Cardiac muscle cell (in vitro differentiated cells and primary cell): ENCODE results near the gene SHLD1. TPM values are rescaled to one million over a fixed set of nuclear protein-coding genes. Genes with fewer than 3 reads are reported as not detected.
A peak's percentile ranks its signal among the peaks of the same experiment; 100 is the strongest.

Source experiments
- DNase-seq, 2 donors: peaks; one replicate each; pipeline versions ENCODE4 v3.0.0 to v3.0.0-alpha.2; 2010 to 2017; ENCODE audit warnings: low read depth in 1 of 2, low spot score in 1 of 2
- H3K27ac ChIP-seq: fragments of 200-600 bp; sonication (generic); 2 replicates; pipeline ENCODE4 v1.5.1; 2016
- H3K27me3 ChIP-seq: fragments of 200-600 bp; sonication (generic); 2 replicates; pipeline ENCODE4 v1.6.0; 2016; ENCODE audit warnings: control low read depth
- H3K36me3 ChIP-seq: fragments of 200-600 bp; sonication (generic); 2 replicates; pipeline ENCODE4 v1.5.1; 2016; ENCODE audit warnings: control low read depth
- H3K4me1 ChIP-seq: fragments of 200-600 bp; sonication (generic); 2 replicates; pipeline ENCODE4 v1.8.1; 2017; ENCODE audit warnings: low read depth, mild to moderate bottlenecking, mixed run types
- H3K4me3 ChIP-seq: fragments of 200-600 bp; sonication (generic); 2 replicates; pipeline ENCODE4 v1.5.1; 2016; ENCODE audit warnings: mild to moderate bottlenecking
- H3K9me3 ChIP-seq: fragments of 200-600 bp; sonication (generic); 2 replicates; pipeline ENCODE4 v1.5.1; 2017; ENCODE audit warnings: low read depth, mild to moderate bottlenecking, control low read depth
- polyA plus RNA-seq: library from polyadenylated mRNA; unstranded; fragments of >200 nt; fragmentation: Nextera tagmentation; extraction: Ambion mirVana; gene quantifications from 2 replicates; pipeline ENCODE4 v1.2.1, GENCODE V29; 2016
- total RNA-seq: library from RNA; depleted of rRNA; stranded (reverse); fragments of >200 nt; gene quantifications from 2 replicates; pipeline ENCODE4 v1.2.3, GENCODE V29; 2016
- TF ChIP-seq, protein P1 (sequence below): IDR thresholded peaks from 2 replicates; pipeline ENCODE4 v1.5.1; 2012; ENCODE audit warnings: low read depth, mild to moderate bottlenecking, low read length

The SHLD1 gene
- total and polyA plus RNA-seq, 2 experiments from 2014 or later = 3.4 to 10.9 TPM

DNA sequence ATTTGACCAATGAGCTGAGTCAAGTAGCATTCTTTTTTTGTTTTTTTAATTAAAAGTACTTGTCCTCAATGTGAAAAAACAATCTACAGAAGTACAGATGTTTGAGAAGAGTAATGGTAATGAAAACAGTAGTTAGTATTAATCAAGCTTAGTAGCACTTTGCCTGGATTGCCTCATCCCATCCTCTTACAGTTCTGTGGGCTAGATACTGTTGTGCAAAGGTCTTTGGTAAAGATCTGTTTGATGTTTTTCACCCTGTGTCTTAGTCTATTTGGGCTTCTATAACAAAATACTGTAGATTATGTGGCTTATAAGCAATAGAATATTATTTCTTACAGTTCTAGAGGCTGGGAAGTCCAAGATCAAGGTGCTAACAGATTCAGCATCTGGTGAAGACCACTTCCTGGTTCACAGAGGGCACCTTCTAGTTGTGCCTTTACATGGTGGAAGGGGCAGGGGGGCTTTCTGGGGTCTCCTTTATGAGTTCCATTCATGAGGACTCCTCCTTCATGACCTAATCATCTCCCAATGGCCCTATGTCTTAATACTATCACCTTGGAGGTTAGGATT lies 84.3 kb downstream of the SHLD1 start:
- TF ChIP-seq, protein P1, sequence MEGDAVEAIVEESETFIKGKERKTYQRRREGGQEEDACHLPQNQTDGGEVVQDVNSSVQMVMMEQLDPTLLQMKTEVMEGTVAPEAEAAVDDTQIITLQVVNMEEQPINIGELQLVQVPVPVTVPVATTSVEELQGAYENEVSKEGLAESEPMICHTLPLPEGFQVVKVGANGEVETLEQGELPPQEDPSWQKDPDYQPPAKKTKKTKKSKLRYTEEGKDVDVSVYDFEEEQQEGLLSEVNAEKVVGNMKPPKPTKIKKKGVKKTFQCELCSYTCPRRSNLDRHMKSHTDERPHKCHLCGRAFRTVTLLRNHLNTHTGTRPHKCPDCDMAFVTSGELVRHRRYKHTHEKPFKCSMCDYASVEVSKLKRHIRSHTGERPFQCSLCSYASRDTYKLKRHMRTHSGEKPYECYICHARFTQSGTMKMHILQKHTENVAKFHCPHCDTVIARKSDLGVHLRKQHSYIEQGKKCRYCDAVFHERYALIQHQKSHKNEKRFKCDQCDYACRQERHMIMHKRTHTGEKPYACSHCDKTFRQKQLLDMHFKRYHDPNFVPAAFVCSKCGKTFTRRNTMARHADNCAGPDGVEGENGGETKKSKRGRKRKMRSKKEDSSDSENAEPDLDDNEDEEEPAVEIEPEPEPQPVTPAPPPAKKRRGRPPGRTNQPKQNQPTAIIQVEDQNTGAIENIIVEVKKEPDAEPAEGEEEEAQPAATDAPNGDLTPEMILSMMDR = no peak
- Histone ChIP-seq H3K36me3 (no peaks in the 10 kb centered on the region), H3K4me1 (peaks cover 16% of the 10 kb centered on the region), H3K9me3 (no peaks in the 10 kb centered on the region), H3K27ac (no peak overlapping the region), H3K27me3 (no peaks in the 10 kb centered on the region), H3K4me3 (no peak overlapping the region)
- no peak for DNase-seq

- H3K36me3 ChIP-seq = no peaks in the 10 kb centered on the region
- H3K27ac ChIP-seq = no peak overlapping the region
- H3K9me3 ChIP-seq = no peaks in the 10 kb centered on the region
- H3K4me3 ChIP-seq = no peak overlapping the region
- peak in 1 of 2 donors; percentile 60 for DNase-seq
- TF ChIP-seq, protein P1 = no peak
- no peaks in the 10 kb centered on the region for H3K27me3 ChIP-seq
- peaks cover 16% of the 10 kb centered on the region for H3K4me1 ChIP-seq
Observed at GRCh38 chr20:5835321-5835821, 85.2 kb downstream of the SHLD1 start.

DNA sequence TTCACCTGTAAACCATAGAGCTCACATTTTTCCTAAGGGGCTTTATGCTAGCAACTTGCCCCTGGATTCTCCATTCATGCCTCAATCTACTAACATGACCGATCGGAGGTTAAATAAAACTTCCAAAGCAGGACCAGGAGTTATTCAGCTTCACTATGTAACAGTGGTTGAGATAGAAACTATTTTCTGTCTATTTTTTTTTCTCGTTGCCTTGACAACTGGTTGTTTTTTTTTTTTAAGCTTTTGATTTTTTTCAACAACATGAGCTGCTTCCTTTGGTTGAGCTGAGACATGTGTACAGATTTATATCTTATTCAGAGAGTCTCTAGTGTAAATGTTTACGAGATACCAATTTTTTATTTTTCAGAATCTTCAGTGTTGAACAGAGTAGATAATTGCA lies 85.7 kb downstream of the SHLD1 start:
- TF ChIP-seq, protein P1 = no peak
- H3K4me3 ChIP-seq = no peak overlapping the region
- H3K27ac ChIP-seq = no peak overlapping the region
- H3K27me3 ChIP-seq = no peaks in the 10 kb centered on the region
- peaks cover 16% of the 10 kb centered on the region for H3K4me1 ChIP-seq
- no peaks in the 10 kb centered on the region for H3K9me3 ChIP-seq
- DNase-seq = peak in 1 of 2 donors; percentile 59
- H3K36me3 ChIP-seq = no peaks in the 10 kb centered on the region

GRCh38 chr20:5836569-5836968 lies 86.4 kb downstream of the SHLD1 start:
- Histone ChIP-seq H3K36me3 (no peaks in the 10 kb centered on the region), H3K9me3 (no peaks in the 10 kb centered on the region), H3K27ac (no peak overlapping the region), H3K27me3 (no peaks in the 10 kb centered on the region), H3K4me3 (no peak overlapping the region), H3K4me1 (peaks cover 16% of the 10 kb centered on the region)
- TF ChIP-seq, protein P1 = no peak
- DNase-seq = no peak

DNA sequence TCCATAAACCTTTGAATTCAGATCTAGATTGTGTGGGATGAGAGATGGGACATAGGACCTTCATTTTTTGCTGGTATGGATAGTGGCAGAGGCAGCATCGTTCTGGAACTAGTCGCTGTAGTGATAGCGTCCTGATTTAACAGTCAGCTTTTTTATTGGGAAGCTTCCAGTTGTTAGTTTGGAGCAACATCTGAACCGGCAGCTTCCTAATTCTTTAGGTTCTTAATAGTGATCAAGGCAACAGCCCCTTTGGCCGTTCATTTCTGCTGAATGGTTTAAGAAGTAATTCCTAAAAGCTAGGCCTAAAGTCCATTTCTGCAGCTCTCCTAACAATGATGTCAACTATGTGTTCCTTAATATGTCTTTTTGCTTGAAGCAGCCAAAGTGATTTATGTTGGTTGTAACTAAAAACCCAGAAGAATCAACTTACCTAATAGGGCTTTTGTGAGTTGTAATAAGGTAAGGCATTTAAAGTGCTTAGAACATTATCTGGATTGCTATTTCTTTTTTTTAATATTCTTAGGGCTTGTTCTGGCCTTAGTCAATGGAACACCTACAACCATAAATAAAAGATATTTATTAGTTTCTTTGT lies 90.3 kb downstream of the SHLD1 start:
- Histone ChIP-seq H3K27ac (no peak overlapping the region), H3K36me3 (no peaks in the 10 kb centered on the region), H3K4me3 (no peak overlapping the region), H3K4me1 (peaks cover 1% of the 10 kb centered on the region), H3K27me3 (no peaks in the 10 kb centered on the region), H3K9me3 (no peaks in the 10 kb centered on the region)
- TF ChIP-seq, protein P1 = no peak
- no peak for DNase-seq
